ENCODE data around the gene ATP6V1B1.

Gene ATP6V1B1

DNA sequence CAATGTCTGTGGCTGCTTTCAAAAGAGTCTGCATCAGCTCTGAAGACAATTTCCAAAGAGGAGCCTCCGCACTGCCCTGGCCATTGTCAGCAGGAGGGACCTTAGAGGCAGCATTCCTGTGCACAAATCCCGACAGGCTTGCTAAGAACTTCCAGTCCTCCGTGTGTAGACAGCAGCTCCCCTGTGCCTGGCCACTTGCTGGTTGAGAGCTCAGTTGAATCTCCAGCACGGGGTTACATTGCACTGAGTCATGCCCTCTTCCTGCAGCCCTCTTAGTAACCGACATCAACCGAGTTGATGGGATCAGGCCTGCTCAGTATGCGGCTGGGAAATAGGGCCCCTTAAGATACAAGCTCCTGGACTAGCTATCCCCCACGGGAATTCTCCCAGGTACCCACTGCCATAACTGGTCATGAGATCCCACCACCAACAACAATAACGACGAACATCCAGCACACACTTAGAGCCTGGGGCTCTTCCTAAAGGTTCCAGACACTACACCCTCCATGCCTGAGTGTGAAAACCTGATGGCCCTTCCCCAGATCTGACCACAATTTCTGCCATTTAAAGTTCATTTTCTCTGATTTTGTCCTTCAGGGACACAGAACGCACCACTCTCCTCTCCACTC, 12.0 kb downstream of the ATP6V1B1 start:
- no peak for DNase-seq
- no peaks in the 10 kb centered on the region for H3K36me3 Mint-ChIP-seq (ENCODE audit: low read depth)
- H3K27ac Mint-ChIP-seq, result no peak overlapping the region
- TF ChIP-seq CTCF (IDR thresholded peaks at IDR 0.05), result no peak
- no peak overlapping the region for H3K4me3 Mint-ChIP-seq
- H3K9me3 Mint-ChIP-seq, result no peaks in the 10 kb centered on the region
- H3K4me1 Mint-ChIP-seq, result peaks cover 38% of the 10 kb centered on the region
- H3K27me3 Mint-ChIP-seq (ENCODE audit: low read depth, poor library complexity), result peaks cover 76% of the 10 kb centered on the region

- peaks cover 84% of the 10 kb centered on the region for H3K27me3 Mint-ChIP-seq (ENCODE audit: low read depth, poor library complexity)
- H3K4me3 Mint-ChIP-seq, result peak overlapping the region; percentile 58
- H3K4me1 Mint-ChIP-seq, result peaks cover 30% of the 10 kb centered on the region
- H3K9me3 Mint-ChIP-seq, result no peaks in the 10 kb centered on the region
- no peak overlapping the region for H3K27ac Mint-ChIP-seq
- no peaks in the 10 kb centered on the region for H3K36me3 Mint-ChIP-seq (ENCODE audit: low read depth)
- peak; percentile 89 for DNase-seq
- TF ChIP-seq CTCF (IDR thresholded peaks at IDR 0.05), result peak; percentile 90
Measured at GRCh38 chr2:70948337-70949003, 12.8 kb downstream of the ATP6V1B1 start.

- no peaks in the 10 kb centered on the region for H3K9me3 Mint-ChIP-seq
- H3K36me3 Mint-ChIP-seq (ENCODE audit: low read depth), result no peaks in the 10 kb centered on the region
- no peak overlapping the region for H3K4me3 Mint-ChIP-seq
- H3K4me1 Mint-ChIP-seq, result peaks cover 24% of the 10 kb centered on the region
- H3K27me3 Mint-ChIP-seq (ENCODE audit: low read depth, poor library complexity), result peaks cover 90% of the 10 kb centered on the region
- TF ChIP-seq CTCF (IDR thresholded peaks at IDR 0.05), result no peak
- H3K27ac Mint-ChIP-seq, result no peak overlapping the region
- no peak for DNase-seq
Measured at GRCh38 chr2:70949086-70949485, 13.4 kb downstream of the ATP6V1B1 start.

GRCh38 chr2:70954886-70955285, 19.2 kb downstream of the ATP6V1B1 start:
- H3K9me3 Mint-ChIP-seq, result no peaks in the 10 kb centered on the region
- no peak for TF ChIP-seq CTCF (IDR thresholded peaks at IDR 0.05)
- H3K36me3 Mint-ChIP-seq (ENCODE audit: low read depth), result no peaks in the 10 kb centered on the region
- H3K27me3 Mint-ChIP-seq (ENCODE audit: low read depth, poor library complexity), result peaks cover 93% of the 10 kb centered on the region
- H3K27ac Mint-ChIP-seq, result no peak overlapping the region
- no peak overlapping the region for H3K4me3 Mint-ChIP-seq
- no peaks in the 10 kb centered on the region for H3K4me1 Mint-ChIP-seq
- no peak for DNase-seq

DNA sequence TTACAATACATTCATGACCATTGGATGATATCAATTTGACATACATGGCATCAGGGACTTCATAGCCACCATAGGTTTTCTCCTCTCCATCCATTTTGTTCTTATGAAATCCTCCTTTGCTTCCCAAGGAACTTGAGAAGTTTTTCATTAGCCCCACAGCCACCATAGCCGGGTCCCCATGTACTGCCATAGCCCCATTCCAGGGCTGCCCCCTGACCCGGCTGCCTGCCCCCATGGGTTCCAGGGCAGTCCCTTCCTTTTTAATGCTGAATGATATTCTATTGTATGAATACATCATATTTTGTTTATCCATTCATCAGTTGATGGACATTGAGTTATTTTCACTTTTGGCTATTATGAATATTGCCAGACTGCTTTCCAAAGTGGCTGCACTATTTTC, 20.4 kb downstream of the ATP6V1B1 start:
- no peaks in the 10 kb centered on the region for H3K9me3 Mint-ChIP-seq
- no peaks in the 10 kb centered on the region for H3K4me1 Mint-ChIP-seq
- H3K27ac Mint-ChIP-seq, result no peak overlapping the region
- no peak overlapping the region for H3K4me3 Mint-ChIP-seq
- H3K27me3 Mint-ChIP-seq (ENCODE audit: low read depth, poor library complexity), result peaks cover 90% of the 10 kb centered on the region
- H3K36me3 Mint-ChIP-seq (ENCODE audit: low read depth), result no peaks in the 10 kb centered on the region
- no peak for DNase-seq
- no peak for TF ChIP-seq CTCF (IDR thresholded peaks at IDR 0.05)

- no peak for TF ChIP-seq CTCF (IDR thresholded peaks at IDR 0.05)
- H3K9me3 Mint-ChIP-seq, result no peaks in the 10 kb centered on the region
- H3K4me1 Mint-ChIP-seq, result no peaks in the 10 kb centered on the region
- peaks cover 89% of the 10 kb centered on the region for H3K27me3 Mint-ChIP-seq (ENCODE audit: low read depth, poor library complexity)
- H3K4me3 Mint-ChIP-seq, result no peak overlapping the region
- H3K36me3 Mint-ChIP-seq (ENCODE audit: low read depth), result no peaks in the 10 kb centered on the region
- H3K27ac Mint-ChIP-seq, result no peak overlapping the region
- no peak for DNase-seq
Measured at GRCh38 chr2:70957798-70958197, 22.1 kb downstream of the ATP6V1B1 start.

Data from nephron progenitor cell (in vitro differentiated cells).